Suprapubic skin (tissue), 4 donors: Measurements from ENCODE around the gene IMPA2. TPM values are rescaled to one million over a fixed set of nuclear protein-coding genes. Genes with fewer than 3 reads are reported as not detected.
"Not testable (repeated sequence)": the region's sequence is repeated elsewhere in the genome, so short reads cannot be mapped to it uniquely, and the experiment has no call there.

ENCODE experiments used
- DNase-seq, 2 donors: peaks; one replicate each; pipeline ENCODE4 v3.0.0-alpha.2; 2019; ENCODE audit warnings: low spot score in 2 of 2
- H3K27ac ChIP-seq: fragments of 200-600 bp; sonication (generic); one replicate; pipeline ENCODE4 v1.5.1; 2019
- H3K27me3 ChIP-seq: fragments of 200-600 bp; sonication (generic); one replicate; pipeline ENCODE4 v1.5.1; 2019
- H3K36me3 ChIP-seq: fragments of 200-600 bp; sonication (generic); one replicate; pipeline ENCODE4 v1.5.1; 2019
- H3K4me1 ChIP-seq: fragments of 200-600 bp; sonication (generic); one replicate; pipeline ENCODE4 v1.5.1; 2019
- H3K4me3 ChIP-seq: fragments of 200-600 bp; sonication (generic); one replicate; pipeline ENCODE4 v1.5.1; 2019; ENCODE audit warnings: mild to moderate bottlenecking
- H3K9me3 ChIP-seq: fragments of 200-600 bp; sonication (generic); one replicate; pipeline ENCODE4 v1.5.1; 2019
- CTCF ChIP-seq, 2 donors: fragments of 200-600 bp in 1 of 2; fragments of 450-650 bp in 1 of 2; sonication (generic) in 1 of 2; IDR thresholded peaks; one replicate each; pipeline ENCODE4 v1.5.1; 2016 to 2019; ENCODE audit warnings: antibody characterized with exemption in 2 of 2, mild to moderate bottlenecking in 1 of 2, moderate library complexity in 1 of 2
- EP300 ChIP-seq: sonication (generic); formaldehyde crosslinking; IDR thresholded peaks from one replicate; pipeline ENCODE4 v1.6.1; 2017; ENCODE audit warnings: antibody characterized with exemption
- POLR2A ChIP-seq, 2 donors: fragments of 450-650 bp; IDR thresholded peaks; one replicate each; pipeline ENCODE4 v1.6.1; 2017; ENCODE audit warnings: antibody characterized with exemption in 2 of 2, mild to moderate bottlenecking in 2 of 2, moderate library complexity in 2 of 2
- POLR2AphosphoS5 ChIP-seq, 3 donors: sonication (generic); formaldehyde crosslinking; IDR thresholded peaks; one replicate each; pipeline ENCODE4 v1.6.1; 2017; ENCODE audit warnings: antibody characterized with exemption in 3 of 3
- WGBS: methylation state at CpG from one replicate; pipeline ENCODE4 v1.1.5; 2018; 5-methylcytosine and 5-hydroxymethylcytosine counted together
- total RNA-seq, 4 donors: library from RNA; depleted of rRNA; stranded (reverse); fragments of >200 nt; gene quantifications; one replicate each; pipeline ENCODE4 v1.1.0, GENCODE V29; 2016

The IMPA2 gene
- total RNA-seq, 4 donors from 2014 or later, result 234 to 396 (median 363) TPM

GRCh38 chr18:12074736-12075135, 93.4 kb downstream of the IMPA2 start:
- no peak overlapping the region for H3K4me3 ChIP-seq
- no peak for TF ChIP-seq EP300
- TF ChIP-seq CTCF (IDR thresholded peaks at IDR 0.05), result no peak
- TF ChIP-seq POLR2AphosphoS5 (IDR thresholded peaks at IDR 0.05), result no peak
- TF ChIP-seq POLR2A (IDR thresholded peaks at IDR 0.05), result no peak
- WGBS, result 77% methylated on average over 3 of the region's 3 CpGs
- peaks cover 3% of the 10 kb centered on the region for H3K4me1 ChIP-seq
- H3K27ac ChIP-seq, result no peak overlapping the region
- H3K27me3 ChIP-seq, result no peaks in the 10 kb centered on the region
- DNase-seq, result no peak
- H3K9me3 ChIP-seq, result no peaks in the 10 kb centered on the region
- H3K36me3 ChIP-seq, result no peaks in the 10 kb centered on the region

GRCh38 chr18:12076424-12077140, 95.3 kb downstream of the IMPA2 start:
- Histone ChIP-seq H3K4me1 (peaks cover 3% of the 10 kb centered on the region), H3K36me3 (no peaks in the 10 kb centered on the region), H3K27me3 (no peaks in the 10 kb centered on the region), H3K27ac (no peak overlapping the region), H3K4me3 (peak overlapping the region; percentile 36), H3K9me3 (no peaks in the 10 kb centered on the region)
- no peak for DNase-seq
- TF ChIP-seq POLR2A (IDR thresholded peaks at IDR 0.05) (no peak), CTCF (IDR thresholded peaks at IDR 0.05) (no peak), POLR2AphosphoS5 (IDR thresholded peaks at IDR 0.05) (no peak)
- WGBS, result 19% methylated on average over 21 of the region's 59 CpGs

GRCh38 chr18:12077994-12078393, 96.7 kb downstream of the IMPA2 start:
- H3K4me3 ChIP-seq, H3K27ac ChIP-seq, H3K4me1 ChIP-seq, H3K27me3 ChIP-seq, H3K36me3 ChIP-seq, DNase-seq, H3K9me3 ChIP-seq: not testable (repeated sequence)
- WGBS, result 100% methylated on average over 1 of the region's 4 CpGs

- WGBS, result 58% methylated on average over 6 of the region's 6 CpGs
- DNase-seq, result no peak
- H3K4me1 ChIP-seq, result peaks cover 3% of the 10 kb centered on the region
- TF ChIP-seq EP300 (no peak), POLR2A (IDR thresholded peaks at IDR 0.05) (no peak), POLR2AphosphoS5 (IDR thresholded peaks at IDR 0.05) (no peak), CTCF (IDR thresholded peaks at IDR 0.05) (no peak)
- H3K27me3 ChIP-seq, result no peaks in the 10 kb centered on the region
- H3K9me3 ChIP-seq, result no peaks in the 10 kb centered on the region
- no peak overlapping the region for H3K27ac ChIP-seq
- H3K36me3 ChIP-seq, result no peaks in the 10 kb centered on the region
- no peak overlapping the region for H3K4me3 ChIP-seq
Measured at GRCh38 chr18:12079491-12080237, 98.4 kb downstream of the IMPA2 start.

Other genes starting within 250 kb of the IMPA2 start
- 100 to 1,000 TPM in 1 of 4 donors, 10 to 100 TPM in 3; 53.9 to 123 (median 80.4) TPM for gene CHMP1B, start 130.1 kb upstream of the IMPA2 start, total RNA-seq
- 10 to 100 TPM; 28.2 to 84.2 (median 40.3) TPM for gene MPPE1, start 73.2 kb upstream of the IMPA2 start, total RNA-seq
- 1 to 10 TPM in 1 of 4 donors, under 1 TPM in 1, not detected in 2; 0.16 to 1.2 TPM for gene ANKRD62, start 112.3 kb downstream of the IMPA2 start, total RNA-seq